Fibroblast of villous mesenchyme (primary cell): Measurements from ENCODE around the gene BCAS4. TPM values are rescaled to one million over a fixed set of nuclear protein-coding genes. Genes with fewer than 3 reads are reported as not detected.
"Not testable (repeated sequence)": the region's sequence is repeated elsewhere in the genome, so short reads cannot be mapped to it uniquely, and the experiment has no call there.

ENCODE experiments used
- DNase-seq: peaks from one replicate; pipeline ENCODE4 v3.0.0-alpha.2; 2010; ENCODE audit warnings: low read depth
- H3K4me3 ChIP-seq: 2 replicates; pipeline ENCODE4 v1.5.1; 2011; ENCODE audit warnings: low read depth, mild to moderate bottlenecking, low read length
- CTCF ChIP-seq: IDR thresholded peaks from 2 replicates; pipeline ENCODE4 v1.5.1; 2012; ENCODE audit warnings: low read depth, mild to moderate bottlenecking, low read length; ENCODE audit not compliant: insufficient read depth
- total RNA-seq: library from RNA; depleted of rRNA; stranded (reverse); fragments of >200 nt; gene quantifications from 2 replicates; pipeline ENCODE4 v1.2.3, GENCODE V29; 2012

Gene BCAS4
- total RNA-seq, 1 donor = 7.3 TPM

GRCh38 chr20:50793575-50794016, 1.3 kb upstream of the BCAS4 start:
- H3K4me3 ChIP-seq = not testable (repeated sequence)
- DNase-seq = peak; percentile 30
- peak; percentile 43 for TF ChIP-seq CTCF

- DNase-seq = no peak
- no peak for TF ChIP-seq CTCF
- peak overlapping the region; percentile 26 for H3K4me3 ChIP-seq
Measured at GRCh38 chr20:50794181-50794845, 548 bp upstream of the BCAS4 start.

- no peak for DNase-seq
- H3K4me3 ChIP-seq = no peak overlapping the region
- TF ChIP-seq CTCF = no peak
Measured at GRCh38 chr20:50797142-50797541, 2.3 kb downstream of the BCAS4 start.

- no peak for DNase-seq
- H3K4me3 ChIP-seq = no peak overlapping the region
Measured at GRCh38 chr20:50798650-50799049, 3.8 kb downstream of the BCAS4 start.

GRCh38 chr20:50799176-50799889, 4.5 kb downstream of the BCAS4 start:
- no peak for DNase-seq
- no peak for TF ChIP-seq CTCF
- H3K4me3 ChIP-seq = no peak overlapping the region

More at GRCh38 chr20:50798650-50799049, 3.8 kb downstream of the BCAS4 start:
- TF ChIP-seq CTCF = no peak

GRCh38 chr20:50799890-50800550, 5.2 kb downstream of the BCAS4 start:
- H3K4me3 ChIP-seq = no peak overlapping the region
- no peak for DNase-seq
- TF ChIP-seq CTCF = no peak

- DNase-seq, H3K4me3 ChIP-seq: not testable (repeated sequence)
Measured at GRCh38 chr20:50800986-50801746, 6.3 kb downstream of the BCAS4 start.
